H1 (cell line): ENCODE data around the gene CEP78. TPM values are rescaled to one million over a fixed set of nuclear protein-coding genes. Genes with fewer than 3 reads are reported as not detected.
"Not testable (repeated sequence)": the region's sequence is repeated elsewhere in the genome, so short reads cannot be mapped to it uniquely, and the experiment has no call there.

ENCODE experiments used
- CTCF ChIA-PET: fragments of 300-600 bp; sonication (Branson Sonifier 250); formaldehyde crosslinking; loops from one replicate; lab custom pipeline; 2021; ENCODE audit not compliant: partially characterized antibody; lab: Charles Lee
- POLR2A ChIA-PET: fragments of 300-600 bp; sonication (Branson Sonifier 250); formaldehyde crosslinking; loops from one replicate; lab custom pipeline; 2021; ENCODE audit warnings: inconsistent platforms; ENCODE audit not compliant: partially characterized antibody; lab: Charles Lee
- DNase-seq, 2 experiments: peaks; one replicate each; pipeline versions ENCODE4 v3.0.0 to v3.0.0-alpha.2; 2010 to 2022; ENCODE audit warnings: low spot score in 2 of 2, low read depth in 1 of 2, mixed read lengths in 1 of 2
- FAIRE-seq: peaks from 2 replicates; lab custom pipeline; 2011; peaks lifted over from hg19 to GRCh38; lab: Jason Lieb, UNC
- H2AFZ ChIP-seq: 2 replicates; pipeline ENCODE4 v1.8.1; 2012; ENCODE audit warnings: low read length, inconsistent platforms
- H2AK5ac ChIP-seq: 2 replicates; pipeline ENCODE4 v1.6.1; 2013; ENCODE audit warnings: low read depth, low read length
- H2BK120ac ChIP-seq: replicated peaks from 2 replicates; pipeline ENCODE3; 2013; ENCODE audit warnings: low read depth, low read length, inconsistent platforms
- H2BK12ac ChIP-seq: 2 replicates; pipeline ENCODE4 v1.6.1; 2013; ENCODE audit warnings: low read depth, low read length
- H2BK15ac ChIP-seq: 2 replicates; pipeline ENCODE4 v1.6.1; 2013; ENCODE audit warnings: low read length
- H2BK20ac ChIP-seq: 2 replicates; pipeline ENCODE4 v1.6.1; 2013; ENCODE audit warnings: low read length
- H2BK5ac ChIP-seq: 2 replicates; pipeline ENCODE4 v1.6.1; 2013; ENCODE audit warnings: low read depth, low read length
- H3K14ac ChIP-seq: 2 replicates; pipeline ENCODE4 v1.6.1; 2013; ENCODE audit warnings: inconsistent platforms; ENCODE audit not compliant: insufficient read length
- H3K18ac ChIP-seq: 2 replicates; pipeline ENCODE4 v1.6.1; 2013; ENCODE audit warnings: low read length; ENCODE audit errors: extremely low read depth
- H3K23ac ChIP-seq: 2 replicates; pipeline ENCODE4 v1.6.1; 2013; ENCODE audit warnings: inconsistent platforms; ENCODE audit not compliant: insufficient read length
- H3K23me2 ChIP-seq: 2 replicates; pipeline ENCODE4 v1.6.1; 2013; ENCODE audit warnings: low read depth, low read length
- H3K27ac ChIP-seq: 2 replicates; pipeline ENCODE4 v1.6.1; 2011; ENCODE audit warnings: low read depth, low read length, inconsistent platforms
- H3K27me3 ChIP-seq, 4 experiments: replicated peaks in 1 of 4; 1 replicate in 1 of 4; 2 replicates in 3 of 4; pipeline versions ENCODE4 v1.6.1 to v1.8.1; 2011 to 2013; ENCODE audit warnings: low read length in 3 of 4, mild to moderate bottlenecking in 3 of 4, inconsistent platforms in 2 of 4, mixed read lengths in 2 of 4, moderate library complexity in 1 of 4; ENCODE audit not compliant: control insufficient read depth in 3 of 4, insufficient read depth in 3 of 4; ENCODE audit errors: extremely low read depth in 1 of 4
- H3K36me3 ChIP-seq, 4 experiments: 2 replicates each; pipeline versions ENCODE4 v1.6.1 to v1.8.1; 2011 to 2013; ENCODE audit warnings: mild to moderate bottlenecking in 4 of 4, low read length in 3 of 4, moderate library complexity in 2 of 4, control low read depth in 1 of 4, inconsistent platforms in 1 of 4; ENCODE audit not compliant: insufficient read depth in 4 of 4, control insufficient read depth in 2 of 4
- H3K4ac ChIP-seq: replicated peaks from 2 replicates; pipeline ENCODE3; 2013; ENCODE audit warnings: low read length, low read depth, mixed read lengths, inconsistent platforms; ENCODE audit not compliant: insufficient read length
- H3K4me1 ChIP-seq, 4 experiments: replicated peaks in 1 of 4; 1 replicate in 1 of 4; 2 replicates in 3 of 4; pipeline versions ENCODE4 v1.6.1 to v1.8.1; 2011 to 2013; ENCODE audit warnings: low read length in 3 of 4, inconsistent platforms in 2 of 4, mixed read lengths in 1 of 4; ENCODE audit not compliant: insufficient read depth in 4 of 4, control insufficient read depth in 3 of 4
- H3K4me2 ChIP-seq, 2 experiments: 2 replicates each; pipeline versions ENCODE4 v1.6.1 to v1.8.1; 2011 to 2013; ENCODE audit warnings: low read depth in 2 of 2, low read length in 2 of 2, control low read depth in 1 of 2, inconsistent platforms in 1 of 2, mild to moderate bottlenecking in 1 of 2; ENCODE audit not compliant: insufficient read depth in 1 of 2
- H3K4me3 ChIP-seq, 4 experiments: fragments of 200-600, 300-600 bp in 1 of 4; sonication (generic), shearing (Covaris generic), sonication (Bioruptor Twin) in 1 of 4; 2 replicates each; pipeline versions ENCODE4 v1.5.1 to v1.8.1; 2011 to 2016; ENCODE audit warnings: low read length in 4 of 4, low read depth in 3 of 4, control low read depth in 2 of 4, inconsistent platforms in 2 of 4, mild to moderate bottlenecking in 2 of 4, mixed read lengths in 1 of 4, moderate library complexity in 1 of 4; ENCODE audit not compliant: insufficient read depth in 2 of 4; ENCODE audit errors: extremely low read depth in 1 of 4
- H3K56ac ChIP-seq: replicated peaks from 2 replicates; pipeline ENCODE3; 2013; ENCODE audit warnings: low read depth, mild to moderate bottlenecking, mixed read lengths, low read length, inconsistent platforms; ENCODE audit not compliant: insufficient read length
- H3K79me1 ChIP-seq: 2 replicates; pipeline ENCODE4 v1.6.1; 2013; ENCODE audit warnings: low read depth, low read length, control low read depth
- H3K79me2 ChIP-seq, 2 experiments: 2 replicates each; pipeline versions ENCODE4 v1.6.1 to v1.8.1; 2012 to 2013; ENCODE audit warnings: low read length in 2 of 2, mild to moderate bottlenecking in 2 of 2, inconsistent platforms in 1 of 2; ENCODE audit not compliant: insufficient read depth in 2 of 2, control insufficient read depth in 1 of 2
- H3K9ac ChIP-seq, 4 experiments: replicated peaks in 1 of 4; 1 replicate in 1 of 4; 2 replicates in 3 of 4; pipeline versions ENCODE4 v1.6.1 to v1.8.1; 2011 to 2013; ENCODE audit warnings: low read depth in 3 of 4, low read length in 3 of 4, control low read depth in 2 of 4, mild to moderate bottlenecking in 2 of 4, moderate library complexity in 2 of 4, inconsistent platforms in 1 of 4; ENCODE audit errors: extremely low read depth in 1 of 4
- H3K9me3 ChIP-seq, 2 experiments: 2 replicates each; pipeline versions ENCODE4 v1.6.1 to v1.8.1; 2012 to 2013; ENCODE audit warnings: mild to moderate bottlenecking in 2 of 2, moderate library complexity in 2 of 2, control low read depth in 1 of 2, inconsistent platforms in 1 of 2, low read depth in 1 of 2, low read length in 1 of 2, mixed read lengths in 1 of 2; ENCODE audit not compliant: insufficient read depth in 2 of 2
- H4K20me1 ChIP-seq, 2 experiments: replicated peaks in 1 of 2; 2 replicates each; pipeline versions ENCODE3 to v1.8.1; 2011 to 2013; ENCODE audit warnings: inconsistent platforms in 2 of 2, low read length in 2 of 2, mild to moderate bottlenecking in 1 of 2; ENCODE audit not compliant: insufficient read depth in 2 of 2, control insufficient read depth in 1 of 2
- H4K5ac ChIP-seq: 2 replicates; pipeline ENCODE4 v1.6.1; 2013; ENCODE audit warnings: low read length, low read depth, mixed read lengths, inconsistent platforms; ENCODE audit not compliant: insufficient read length
- H4K8ac ChIP-seq: 2 replicates; pipeline ENCODE4 v1.8.0; 2013; ENCODE audit warnings: mild to moderate bottlenecking, moderate library complexity, low read length, inconsistent platforms; ENCODE audit not compliant: insufficient read depth; ENCODE audit errors: extremely low read depth
- H4K91ac ChIP-seq: replicated peaks from 2 replicates; pipeline ENCODE3; 2013; ENCODE audit warnings: low read length, mixed read lengths, inconsistent platforms; ENCODE audit not compliant: insufficient read length
- EZH2 ChIP-seq: fragments of 200-600 bp; sonication (generic); IDR thresholded peaks from 2 replicates; pipeline ENCODE4 v1.7.1; 2012; ENCODE audit warnings: low read depth, mild to moderate bottlenecking, moderate library complexity, low read length, inconsistent platforms; ENCODE audit not compliant: severe bottlenecking
- TAF7 ChIP-seq: optimal IDR thresholded peaks from 2 replicates; pipeline ENCODE3; 2011; ENCODE audit warnings: low read depth, mild to moderate bottlenecking, inconsistent platforms, low read length, moderate library complexity, borderline replicate concordance
- TCF12 ChIP-seq: IDR thresholded peaks from 2 replicates; pipeline ENCODE4 v1.6.1; 2011; ENCODE audit warnings: low read depth, mild to moderate bottlenecking, low read length
- WGBS, 2 experiments: shearing (Covaris generic) in 1 of 2; methylation state at CpG; one replicate each; pipeline versions ENCODE4 v1.1.6 to v1.1.7; 2013 to 2015; ENCODE audit warnings: low lambda C conversion rate in 2 of 2, mixed read lengths in 2 of 2, inconsistent platforms in 1 of 2, low coverage in 1 of 2, missing lambda C conversion rate in 1 of 2; ENCODE audit not compliant: insufficient replicate concordance in 2 of 2, insufficient coverage in 1 of 2, insufficient read length in 1 of 2; ENCODE audit errors: extremely low coverage in 1 of 2, missing lambda C conversion rate in 1 of 2; 5-methylcytosine and 5-hydroxymethylcytosine counted together
- polyA plus RNA-seq, 7 experiments: library from polyadenylated mRNA; depleted of rRNA in 3 of 7; stranded (reverse) in 5 of 7; unstranded in 2 of 7; fragments of >200 nt in 5 of 7; fragments of 200-250 nt in 2 of 7; gene quantifications; 1 replicate in 5 of 7; 2 replicates in 1 of 7; 4 replicates in 1 of 7; pipeline versions ENCODE4 v1.2.1 to v1.2.3, GENCODE V29; 2011 to 2013; ENCODE audit warnings: missing spikeins in 2 of 7, mixed read lengths in 2 of 7
- total RNA-seq: library from RNA; stranded (reverse); fragmentation: NEBNext Ultra II Directional; extraction: Animal tissue kit (Norgen Biotek cat#: 25700); gene quantifications from 2 replicates; pipeline ENCODE4 v1.2.1, GENCODE V29; 2021

Gene CEP78
- total and polyA plus RNA-seq, 2 of the 8 experiments (the other 6 are each of a cell fraction or from before 2014, with no cell fraction given) = 10.3 to 40.9 TPM

- TF ChIP-seq TAF7 (no peak), EZH2 (no peak), TCF12 (no peak)
Observed at GRCh38 chr9:78221425-78221824, 14.4 kb upstream of the CEP78 start (continued).

- H3K27ac ChIP-seq, H2BK20ac ChIP-seq, H3K14ac ChIP-seq, H3K9me3 ChIP-seq, CTCF ChIA-PET, H3K36me3 ChIP-seq, H3K23me2 ChIP-seq, H3K79me1 ChIP-seq, H2BK12ac ChIP-seq, H3K79me2 ChIP-seq, H3K4me2 ChIP-seq, H2BK120ac ChIP-seq, H2BK5ac ChIP-seq, H3K4me3 ChIP-seq, H3K18ac ChIP-seq, H3K27me3 ChIP-seq, H4K20me1 ChIP-seq, FAIRE-seq, H4K8ac ChIP-seq, H3K56ac ChIP-seq, H3K23ac ChIP-seq, H3K4me1 ChIP-seq, H4K5ac ChIP-seq, H3K4ac ChIP-seq, H3K9ac ChIP-seq, H2AK5ac ChIP-seq, H2BK15ac ChIP-seq, H2AFZ ChIP-seq, DNase-seq, H4K91ac ChIP-seq: not testable (repeated sequence)
- POLR2A ChIA-PET = interaction anchor here (1.2 kb wide), 1 partner anchor 88 kb away, joined by 3 read pairs; no protein-coding TSS in a partner anchor
- WGBS, 2 experiments = 89% methylated on average over 3 of the region's 3 CpGs; no CpG with 5 or more reads in 1 of the 2 experiments
Observed at GRCh38 chr9:78221841-78222240, 14.0 kb upstream of the CEP78 start.
